GM12873 (cell line): ENCODE results near the gene CAPS.

ENCODE experiments used
- CTCF ChIP-seq: IDR thresholded peaks from 2 replicates; pipeline ENCODE4 v1.5.1; 2012; ENCODE audit warnings: low read depth, mild to moderate bottlenecking, moderate library complexity, low read length, control low read depth; ENCODE audit not compliant: insufficient read depth; ENCODE audit errors: missing control alignments

The CAPS gene

DNA sequence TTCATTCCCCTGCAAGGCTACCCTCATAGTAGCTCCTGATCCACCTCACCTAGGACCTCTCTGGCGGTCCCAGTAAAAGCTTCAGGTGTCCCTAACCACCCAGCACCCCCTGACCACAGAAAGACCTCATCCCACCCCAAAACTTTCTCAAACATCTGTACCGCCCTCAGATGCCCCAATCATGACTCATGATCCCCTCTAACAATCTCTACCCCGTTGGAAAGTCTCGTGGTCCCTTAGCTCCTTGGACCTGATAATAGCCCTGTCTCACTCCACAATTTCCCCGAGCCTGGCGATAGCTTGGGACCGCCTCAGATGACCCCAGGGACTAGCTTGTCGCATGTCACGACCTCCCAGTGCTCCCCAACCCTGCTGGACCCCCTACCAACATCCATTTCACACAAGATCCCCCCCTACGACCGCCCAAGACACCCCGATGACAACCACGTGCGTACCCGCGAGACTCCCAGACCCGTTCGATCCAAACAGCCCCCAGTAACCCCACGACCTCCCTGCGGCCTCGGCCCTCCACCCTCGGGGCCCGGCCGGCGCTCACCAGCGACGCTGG is 10.9 kb upstream of the CAPS start:
- no peak for TF ChIP-seq CTCF

- no peak for TF ChIP-seq CTCF
Observed at GRCh38 chr19:5903624-5904351, 10.3 kb upstream of the CAPS start, which contains the start of gene NDUFA11. NDUFA11 (minus strand) TSS chr19:5903790; CDS start chr19:5903708, 82 bp downstream.

- no peak for TF ChIP-seq CTCF
Observed at GRCh38 chr19:5904352-5905113, 9.5 kb upstream of the CAPS start, which contains the start of gene VMAC. VMAC (plus strand) TSS chr19:5904872; CDS start chr19:5904891, 19 bp downstream.

DNA sequence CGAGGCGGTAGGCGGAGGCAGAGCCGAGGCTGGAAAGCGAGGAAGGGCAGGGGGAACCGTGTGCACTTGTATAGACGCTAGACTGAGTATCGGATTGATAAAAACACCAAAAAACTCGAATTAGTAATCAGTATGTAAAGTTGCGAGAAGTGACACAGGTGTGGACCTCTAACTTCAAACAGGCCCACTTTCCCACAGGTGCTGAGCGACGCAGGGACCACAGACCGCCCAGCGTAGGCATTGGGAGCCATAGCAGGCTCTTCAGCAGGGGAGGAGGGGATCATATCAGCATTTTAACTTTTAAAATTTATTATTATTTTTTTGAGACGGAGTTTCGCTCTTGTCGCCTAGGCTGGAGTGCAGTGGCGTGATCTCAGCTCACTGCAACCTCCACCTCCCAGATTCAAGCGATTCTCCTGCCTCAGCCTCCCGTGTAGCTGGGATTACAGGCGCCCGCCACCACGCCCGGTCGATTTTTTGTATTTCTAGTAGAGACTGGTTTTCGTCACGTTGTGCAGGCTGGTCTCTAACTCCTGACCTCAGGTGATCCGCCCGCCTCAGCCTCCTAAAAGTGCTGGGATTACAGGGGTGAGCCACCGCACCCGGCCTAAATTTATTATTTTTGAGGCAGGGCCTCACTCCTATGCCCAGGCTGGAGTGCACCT is 8.8 kb upstream of the CAPS start:
- no peak for TF ChIP-seq CTCF

DNA sequence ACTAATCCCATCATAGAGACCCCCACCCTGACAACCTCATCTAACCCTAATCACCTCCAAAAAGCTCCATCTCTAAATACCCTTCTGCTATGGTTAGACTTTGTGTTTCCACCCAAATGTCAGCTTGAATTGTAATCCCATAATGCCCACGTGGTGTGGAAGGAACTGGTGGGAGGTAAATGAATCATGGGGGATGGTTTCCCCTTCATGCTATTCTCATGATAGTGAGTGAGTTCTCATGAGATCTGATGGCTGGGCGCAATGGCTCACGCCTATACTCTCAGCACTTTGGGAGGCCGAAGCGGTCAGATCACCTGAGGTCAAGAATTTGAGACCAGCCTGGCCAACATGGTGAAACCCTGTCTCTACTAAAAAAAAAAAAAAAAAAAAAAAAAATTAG is 6.8 kb upstream of the CAPS start:
- TF ChIP-seq CTCF = no peak

- no peak for TF ChIP-seq CTCF
Observed at GRCh38 chr19:5908773-5909442, 5.1 kb upstream of the CAPS start.

- no peak for TF ChIP-seq CTCF
Observed at GRCh38 chr19:5910638-5910907, 3.5 kb upstream of the CAPS start.
